Kidney epithelial cell (primary cell): Measurements from ENCODE around the gene STX18. TPM values are rescaled to one million over a fixed set of nuclear protein-coding genes. Genes with fewer than 3 reads are reported as not detected.

Source experiments
- DNase-seq: peaks from one replicate; pipeline ENCODE4 v3.0.0-alpha.2; 2010; ENCODE audit warnings: low read depth
- H3K27me3 ChIP-seq: 2 replicates; pipeline ENCODE4 v1.6.0; 2011; ENCODE audit warnings: low read length; ENCODE audit not compliant: control insufficient read depth, insufficient read depth
- H3K36me3 ChIP-seq: 2 replicates; pipeline ENCODE4 v1.5.1; 2011; ENCODE audit warnings: low read length; ENCODE audit not compliant: control insufficient read depth, insufficient read depth
- H3K4me3 ChIP-seq: 2 replicates; pipeline ENCODE4 v1.5.1; 2011; ENCODE audit warnings: low read depth, mild to moderate bottlenecking, control low read depth, low read length
- CTCF ChIP-seq: IDR thresholded peaks from 2 replicates; pipeline ENCODE4 v1.5.1; 2011; ENCODE audit warnings: mild to moderate bottlenecking, moderate library complexity, low read length, control low read depth, inconsistent platforms; ENCODE audit not compliant: insufficient read depth, poor library complexity, severe bottlenecking
- total RNA-seq: library from RNA; depleted of rRNA; stranded (reverse); fragments of >200 nt; gene quantifications from 2 replicates; pipeline ENCODE4 v1.2.3, GENCODE V29; 2015

The STX18 gene
- total RNA-seq, 1 donor from 2014 or later = 39.7 TPM

DNA sequence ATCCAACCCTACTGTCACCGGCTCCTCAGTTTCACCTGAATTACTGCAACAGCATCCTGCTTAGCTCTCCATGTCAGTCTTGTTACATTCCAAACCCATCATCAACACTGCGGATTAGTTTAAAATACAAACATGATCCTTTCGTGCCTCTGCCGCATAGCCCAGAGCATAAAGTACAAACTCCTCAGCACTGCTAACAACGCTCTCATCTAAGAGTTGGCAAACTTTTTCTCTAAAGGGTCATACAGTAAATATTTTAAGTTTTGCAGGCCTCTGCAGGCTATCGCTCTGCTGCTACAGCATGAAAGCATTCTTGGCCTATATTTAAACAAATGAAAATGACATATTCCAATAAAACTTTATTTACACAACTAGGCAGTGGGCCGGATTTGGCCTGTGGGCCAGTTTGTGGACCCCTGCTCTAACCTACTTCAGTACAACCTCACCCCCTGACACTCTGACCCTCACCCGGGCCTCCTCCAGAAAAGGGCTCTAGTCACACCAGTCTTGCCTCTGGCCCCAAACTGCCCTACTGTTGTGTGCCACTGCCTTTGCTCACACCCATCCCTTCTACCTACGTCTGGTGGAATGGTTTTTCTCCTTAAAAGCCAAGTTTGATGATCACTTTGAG is 7.2 kb downstream of the STX18 start:
- Histone ChIP-seq H3K27me3 (no peaks in the 10 kb centered on the region), H3K4me3 (no peak overlapping the region), H3K36me3 (no peaks in the 10 kb centered on the region)
- no peak for DNase-seq
- no peak for TF ChIP-seq CTCF

DNA sequence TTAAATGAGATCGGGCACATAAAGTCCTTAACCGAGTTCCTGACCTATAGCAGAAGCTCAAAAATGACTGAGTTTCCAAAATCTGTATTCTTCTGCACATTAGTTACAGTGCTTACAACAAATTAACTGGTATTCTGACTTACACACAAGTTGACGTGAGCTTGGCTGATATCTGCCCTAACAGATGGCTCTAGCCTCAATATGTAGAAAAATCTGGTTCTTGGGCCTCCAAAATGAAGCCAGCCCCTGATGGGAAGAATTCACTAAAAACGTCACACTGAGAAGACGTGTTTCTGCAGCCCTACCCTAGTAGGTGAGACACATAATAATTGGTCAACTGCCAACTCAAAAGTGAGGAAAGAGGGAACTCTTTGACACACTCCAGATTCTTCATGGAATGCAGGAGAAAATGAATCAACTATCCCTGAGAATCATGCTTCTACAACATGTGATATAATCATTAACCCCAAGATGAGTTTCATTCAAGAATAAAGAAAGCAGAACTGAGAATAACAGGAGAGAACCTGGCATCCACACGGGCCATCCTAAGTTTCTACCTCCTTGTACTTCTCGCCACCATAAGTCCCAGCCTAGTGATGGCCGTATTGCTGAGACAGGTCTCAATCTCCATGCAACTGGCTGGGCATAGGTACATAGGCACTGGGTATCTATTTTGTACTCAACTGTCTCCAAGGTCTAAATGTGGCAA is 8.2 kb downstream of the STX18 start:
- DNase-seq = peak; percentile 54
- Histone ChIP-seq H3K27me3 (no peaks in the 10 kb centered on the region), H3K4me3 (no peak overlapping the region), H3K36me3 (no peaks in the 10 kb centered on the region)
- no peak for TF ChIP-seq CTCF

DNA sequence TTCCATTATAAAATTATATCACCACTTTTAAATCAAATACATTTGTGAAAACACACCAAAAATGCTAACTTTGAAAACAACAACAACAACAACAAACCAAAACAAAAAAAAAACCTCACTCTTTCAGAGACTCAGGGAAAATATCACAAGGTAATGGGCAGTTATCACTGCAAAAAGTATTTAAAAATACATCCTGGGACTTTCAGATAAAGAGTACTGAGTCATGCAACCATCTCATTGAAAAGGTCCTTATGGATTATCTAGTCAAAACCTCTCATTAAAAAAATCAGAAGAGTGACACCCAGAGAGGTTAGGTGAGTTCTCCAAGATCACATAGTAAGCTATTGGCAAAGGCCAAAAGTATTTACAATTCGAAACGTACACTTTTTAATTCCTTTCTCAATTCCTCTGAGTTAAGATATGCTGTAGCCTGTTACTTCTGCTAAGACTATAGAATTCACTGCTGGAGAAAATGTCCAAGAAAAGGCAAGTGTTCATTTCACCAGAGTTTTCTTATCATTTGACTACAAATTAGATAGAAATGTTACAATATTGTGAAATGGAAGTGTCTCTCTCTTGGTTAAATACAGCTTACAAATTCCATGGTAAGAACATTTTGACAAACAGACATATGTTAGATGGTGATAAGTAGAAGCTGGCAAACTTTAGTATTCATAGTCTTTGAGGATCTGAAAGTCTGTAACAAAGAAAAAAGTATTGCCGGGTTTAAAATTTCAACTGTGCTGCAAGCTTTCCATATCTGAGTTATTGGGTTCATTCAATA is 9.3 kb downstream of the STX18 start:
- no peak for TF ChIP-seq CTCF
- Histone ChIP-seq H3K36me3 (no peaks in the 10 kb centered on the region), H3K4me3 (no peak overlapping the region), H3K27me3 (no peaks in the 10 kb centered on the region)
- DNase-seq = no peak

DNA sequence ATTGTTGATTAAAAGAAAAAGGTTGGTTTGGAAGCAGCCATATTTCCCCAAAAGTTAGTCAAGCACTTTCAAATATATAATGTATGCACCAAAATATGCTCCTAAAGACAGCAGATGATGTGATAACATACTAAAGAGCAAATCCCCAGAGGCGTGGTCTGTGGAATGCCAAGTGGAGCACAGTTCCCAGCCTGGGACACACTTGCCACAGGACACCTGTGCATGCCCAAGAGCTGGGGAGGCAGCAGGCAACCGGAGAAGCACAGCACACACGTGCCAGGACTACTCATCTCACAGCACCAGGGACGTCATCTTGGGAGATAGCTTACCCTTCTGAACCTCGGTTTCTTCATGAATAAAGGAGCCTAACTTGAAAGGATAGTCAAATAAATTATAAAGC is 12.5 kb downstream of the STX18 start:
- Histone ChIP-seq H3K27me3 (no peaks in the 10 kb centered on the region), H3K4me3 (no peak overlapping the region), H3K36me3 (no peaks in the 10 kb centered on the region)
- DNase-seq = no peak
- TF ChIP-seq CTCF = no peak

- no peak for TF ChIP-seq CTCF
- no peak for DNase-seq
- no peaks in the 10 kb centered on the region for H3K36me3 ChIP-seq
- H3K27me3 ChIP-seq = no peaks in the 10 kb centered on the region
- H3K4me3 ChIP-seq = no peak overlapping the region
Measured at GRCh38 chr4:4526401-4526800, 15.4 kb downstream of the STX18 start.
